ENCODE results near the gene UCHL3.

The UCHL3 gene

DNA sequence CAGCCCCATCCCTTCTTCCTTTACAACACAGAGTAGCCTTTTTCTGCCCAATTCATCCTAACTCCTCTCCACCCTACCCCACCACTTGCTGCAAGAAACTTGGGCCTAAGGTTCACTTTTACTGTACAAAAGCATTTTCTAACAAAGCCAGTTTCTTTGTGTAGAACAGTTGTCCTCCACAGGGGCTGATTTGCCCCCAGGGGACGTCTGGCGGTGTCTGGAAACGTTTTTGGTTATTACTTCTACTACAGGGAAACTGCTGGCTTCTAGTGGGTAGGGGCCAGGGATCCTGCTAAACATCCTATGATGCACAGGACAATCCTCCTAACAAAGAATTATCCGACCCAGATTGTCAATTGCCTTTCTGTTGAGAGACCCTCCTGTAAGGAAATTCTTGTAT is 79.2 kb downstream of the UCHL3 start:
- Mint-ChIP-seq H3K4me3 (no peak overlapping the region), H3K4me1 (ENCODE audit: low read depth) (peaks cover 2% of the 10 kb centered on the region), H3K27ac (no peak overlapping the region), H3K9me3 (no peaks in the 10 kb centered on the region), H3K27me3 (ENCODE audit: low read depth) (no peaks in the 10 kb centered on the region), H3K36me3 (ENCODE audit: low read depth) (peaks cover 7% of the 10 kb centered on the region)

DNA sequence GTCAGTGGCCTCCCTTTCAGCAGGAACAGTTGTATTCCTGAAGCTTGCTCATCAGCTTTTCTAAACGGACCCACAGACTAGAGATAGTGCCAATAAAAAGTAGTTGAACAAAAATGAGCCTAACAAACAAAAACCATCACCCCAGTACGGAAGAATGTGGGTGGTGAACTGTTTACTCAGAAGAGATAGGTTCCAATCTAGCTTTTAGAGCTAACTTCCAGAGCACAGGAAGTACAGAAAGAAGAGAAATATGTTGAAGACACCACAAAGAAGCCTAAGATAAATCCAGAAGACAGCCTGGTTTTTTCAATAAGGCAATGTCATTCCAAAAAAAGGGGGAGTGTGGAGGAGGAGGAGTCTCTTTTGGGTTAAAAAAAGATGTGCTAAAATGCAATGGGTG is 83.7 kb downstream of the UCHL3 start:
- no peak overlapping the region for H3K4me3 Mint-ChIP-seq
- no peaks in the 10 kb centered on the region for H3K36me3 Mint-ChIP-seq (ENCODE audit: low read depth)
- no peak overlapping the region for H3K27ac Mint-ChIP-seq

DNA sequence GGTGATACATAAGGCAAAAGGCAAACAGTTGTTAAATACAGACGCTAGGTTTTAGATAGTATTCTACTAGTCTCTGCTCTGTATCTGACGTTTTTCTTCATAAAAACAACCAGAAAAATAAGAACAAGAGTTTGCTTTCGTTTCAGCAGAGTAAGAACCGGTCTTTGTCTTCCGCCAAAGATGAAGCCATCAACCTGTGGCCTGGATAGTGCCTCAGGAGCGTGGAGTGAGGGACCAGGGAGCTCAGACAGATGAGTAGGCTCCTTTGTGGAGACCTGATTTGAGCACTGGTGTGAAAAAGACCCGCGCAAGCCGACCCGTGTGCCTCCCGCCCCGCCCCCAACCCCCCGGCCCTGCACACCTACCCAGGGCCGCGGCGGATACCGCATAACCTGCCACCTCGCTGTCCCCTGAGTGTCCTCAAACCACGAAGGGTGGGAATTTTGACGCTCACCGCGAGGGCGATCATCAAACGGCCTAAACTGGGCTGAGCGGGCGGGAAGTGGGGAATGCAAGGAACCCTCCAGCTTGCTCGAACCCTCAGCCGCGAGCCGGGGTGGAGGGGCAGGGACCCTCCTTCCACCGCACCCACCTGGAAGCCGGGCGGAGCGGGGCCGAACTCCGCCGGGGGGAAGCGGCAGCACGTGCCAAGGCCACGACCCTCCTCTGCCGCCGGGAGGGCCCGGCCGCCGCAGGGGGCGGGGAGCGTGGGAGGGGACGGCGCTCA is 85.7 kb downstream of the UCHL3 start:
- H3K27ac Mint-ChIP-seq, result no peak overlapping the region
- H3K27me3 Mint-ChIP-seq (ENCODE audit: low read depth), result peaks cover 22% of the 10 kb centered on the region
- no peaks in the 10 kb centered on the region for H3K36me3 Mint-ChIP-seq (ENCODE audit: low read depth)
- peak overlapping the region; percentile 59 for H3K4me3 Mint-ChIP-seq
- H3K9me3 Mint-ChIP-seq, result no peaks in the 10 kb centered on the region
- peaks cover 11% of the 10 kb centered on the region for H3K4me1 Mint-ChIP-seq (ENCODE audit: low read depth)

More for the DNA sequence above, 83.7 kb downstream of the UCHL3 start:
- no peaks in the 10 kb centered on the region for H3K9me3 Mint-ChIP-seq
- peaks cover 13% of the 10 kb centered on the region for H3K27me3 Mint-ChIP-seq (ENCODE audit: low read depth)
- peaks cover 9% of the 10 kb centered on the region for H3K4me1 Mint-ChIP-seq (ENCODE audit: low read depth)

DNA sequence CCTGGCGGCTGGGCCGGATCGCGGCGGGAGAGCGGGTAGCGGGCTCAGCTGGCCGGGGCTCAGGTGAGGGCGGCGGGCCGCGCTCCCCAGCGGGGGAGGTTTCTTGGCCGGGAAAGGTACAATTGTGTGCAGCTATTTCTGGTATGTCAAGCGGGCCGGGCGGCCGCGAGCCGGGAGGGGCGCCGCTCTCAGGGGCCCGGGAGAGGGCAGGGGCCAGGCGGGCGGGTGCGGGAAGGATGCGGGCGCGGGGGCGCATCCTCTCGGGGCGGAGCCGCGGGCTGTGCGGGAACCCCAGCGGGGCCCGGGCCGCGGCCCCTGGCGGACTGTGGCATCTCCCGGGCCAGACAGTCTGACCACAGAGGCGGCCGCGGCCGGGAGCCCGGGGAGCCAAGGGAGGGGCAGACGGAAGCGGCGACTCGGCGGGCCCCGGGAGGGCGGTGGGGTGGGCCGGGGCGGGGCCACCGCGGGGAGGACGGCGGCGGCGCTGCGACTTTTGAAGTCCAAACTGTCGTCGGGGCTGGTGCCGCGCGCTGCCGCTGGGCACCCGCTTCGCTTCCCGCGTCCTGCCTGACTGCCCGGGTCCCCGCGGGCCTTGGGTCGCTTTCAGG is 86.3 kb downstream of the UCHL3 start, which contains the start of gene LMO7:
Gene LMO7, plus strand, starts transcription at position 503 of the 608 bp plus-strand sequence. CDS start 328 bp downstream, outside the sequence.
- Mint-ChIP-seq H3K4me3 (peak within 1 kb of the TSS; percentile 68), H3K4me1 (ENCODE audit: low read depth) (peaks cover 11% of the 10 kb centered on the region), H3K36me3 (ENCODE audit: low read depth) (peaks cover 2% of the 10 kb centered on the region), H3K9me3 (no peaks in the 10 kb centered on the region), H3K27me3 (ENCODE audit: low read depth) (peaks cover 25% of the 10 kb centered on the region), H3K27ac (no peak within 1 kb of the TSS)

DNA sequence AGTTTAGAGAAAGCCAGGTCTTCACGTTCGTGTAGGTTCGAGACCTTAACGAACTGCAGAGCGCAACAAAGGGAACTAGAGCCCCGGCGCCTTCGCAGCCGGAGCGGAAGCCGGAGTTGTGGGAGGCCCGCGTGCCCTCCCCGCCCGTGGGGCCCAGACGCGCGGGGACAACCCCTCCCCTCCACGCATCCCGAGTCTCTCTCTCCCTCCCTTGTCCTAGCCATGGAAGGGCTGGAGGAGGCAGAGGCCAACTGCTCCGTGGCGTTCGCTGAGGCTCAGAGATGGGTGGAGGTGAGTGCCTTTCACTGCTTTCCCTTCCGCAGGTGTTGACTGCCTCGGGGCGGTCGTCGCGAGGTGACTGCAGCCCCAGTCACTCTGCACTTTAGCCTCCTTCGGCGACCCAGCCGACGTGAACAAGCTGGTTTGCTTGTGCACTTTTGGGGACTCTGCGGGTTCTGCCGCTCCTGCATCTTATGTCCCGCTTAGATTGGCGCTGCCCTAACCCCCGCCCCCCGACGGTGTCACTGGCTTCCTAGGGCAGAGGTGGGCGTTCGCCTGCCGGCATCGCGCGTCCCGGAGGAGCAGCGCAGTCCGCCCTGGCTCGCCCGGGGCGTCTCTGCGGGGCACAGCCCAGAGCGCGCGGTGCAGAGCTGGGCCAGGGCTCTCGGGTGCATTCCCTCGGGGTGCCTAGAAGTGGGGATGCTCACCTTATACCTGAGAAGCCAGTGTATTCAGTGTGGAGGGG is 87.0 kb downstream of the UCHL3 start:
- Mint-ChIP-seq H3K4me1 (ENCODE audit: low read depth) (peaks cover 13% of the 10 kb centered on the region), H3K9me3 (no peaks in the 10 kb centered on the region), H3K27me3 (ENCODE audit: low read depth) (peaks cover 25% of the 10 kb centered on the region), H3K4me3 (peak overlapping the region; percentile 68), H3K36me3 (ENCODE audit: low read depth) (peaks cover 2% of the 10 kb centered on the region), H3K27ac (no peak overlapping the region)

DNA sequence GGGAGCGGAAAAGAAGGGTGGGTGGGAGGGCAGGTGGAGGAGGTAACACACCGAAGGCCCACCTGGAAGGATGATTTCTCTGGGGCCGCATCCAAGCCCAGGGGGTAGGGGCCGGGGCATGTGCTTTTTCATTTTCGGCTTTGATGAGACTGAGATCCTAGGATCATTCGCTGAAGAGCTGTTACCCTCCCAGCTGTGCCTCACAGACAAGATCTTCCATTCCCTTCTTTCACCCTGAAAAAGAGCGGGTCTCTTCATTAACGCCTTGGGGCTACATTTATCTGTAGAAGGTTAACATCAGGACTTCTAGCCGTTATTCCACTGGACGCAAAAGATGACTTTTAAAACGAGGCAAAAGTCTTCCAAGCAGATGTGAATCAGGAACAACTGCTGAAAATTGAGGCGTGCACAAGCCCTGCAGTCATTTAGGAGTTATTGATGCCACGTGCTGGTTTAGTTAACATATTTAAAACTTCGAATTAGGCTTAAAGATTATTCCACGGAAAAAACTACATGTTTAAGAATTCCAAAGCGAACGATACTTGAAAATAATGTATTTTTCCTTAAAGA is 87.7 kb downstream of the UCHL3 start:
- Mint-ChIP-seq H3K27me3 (ENCODE audit: low read depth) (peaks cover 25% of the 10 kb centered on the region), H3K4me3 (peak overlapping the region; percentile 59), H3K9me3 (no peaks in the 10 kb centered on the region), H3K4me1 (ENCODE audit: low read depth) (peaks cover 13% of the 10 kb centered on the region), H3K27ac (no peak overlapping the region), H3K36me3 (ENCODE audit: low read depth) (peaks cover 2% of the 10 kb centered on the region)

DNA sequence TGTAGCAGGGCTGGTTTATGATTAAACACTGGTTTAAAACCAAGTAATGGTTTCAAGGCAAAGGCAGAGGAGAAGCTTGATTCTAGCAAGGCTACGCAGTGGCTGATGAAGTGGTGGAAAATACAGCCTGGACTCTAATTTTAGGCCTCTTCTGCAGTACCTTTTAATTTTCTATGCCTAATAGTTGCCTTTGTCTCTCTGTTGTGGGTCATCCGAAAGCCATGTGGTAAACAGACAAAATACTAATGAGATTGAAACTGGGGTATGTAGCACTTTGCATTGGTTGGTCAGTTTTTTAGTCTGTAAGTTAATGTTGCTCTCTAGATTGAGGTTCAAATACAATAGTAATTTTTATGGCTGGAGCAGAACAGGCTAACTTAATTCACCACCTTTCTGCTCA is 89.9 kb downstream of the UCHL3 start:
- H3K36me3 Mint-ChIP-seq (ENCODE audit: low read depth), result peaks cover 2% of the 10 kb centered on the region
- peaks cover 25% of the 10 kb centered on the region for H3K27me3 Mint-ChIP-seq (ENCODE audit: low read depth)
- H3K4me1 Mint-ChIP-seq (ENCODE audit: low read depth), result peaks cover 11% of the 10 kb centered on the region
- H3K27ac Mint-ChIP-seq, result no peak overlapping the region
- no peak overlapping the region for H3K4me3 Mint-ChIP-seq
- H3K9me3 Mint-ChIP-seq, result no peaks in the 10 kb centered on the region

DNA sequence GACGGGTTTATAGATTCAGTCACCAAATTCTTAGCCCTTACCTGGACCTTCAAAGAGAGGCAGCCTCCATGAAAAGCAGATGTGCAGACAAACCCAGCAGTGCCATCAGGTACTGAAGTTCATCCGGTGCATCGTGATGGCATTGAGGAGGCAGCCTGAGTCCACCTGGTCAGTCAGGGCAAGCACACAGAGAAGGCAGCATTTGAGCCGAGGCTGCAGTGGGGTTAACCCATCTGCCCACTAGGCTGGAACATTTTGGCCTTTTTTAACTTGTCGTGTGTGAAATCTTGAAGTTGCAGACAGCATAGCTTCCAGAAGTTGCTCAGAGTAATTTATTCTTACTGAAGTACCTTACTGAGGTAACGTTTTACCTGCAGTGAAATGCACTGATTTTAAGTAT is 91.4 kb downstream of the UCHL3 start:
- H3K27me3 Mint-ChIP-seq (ENCODE audit: low read depth), result peaks cover 25% of the 10 kb centered on the region
- H3K9me3 Mint-ChIP-seq, result no peaks in the 10 kb centered on the region
- H3K27ac Mint-ChIP-seq, result no peak overlapping the region
- no peak overlapping the region for H3K4me3 Mint-ChIP-seq
- H3K36me3 Mint-ChIP-seq (ENCODE audit: low read depth), result peaks cover 2% of the 10 kb centered on the region
- H3K4me1 Mint-ChIP-seq (ENCODE audit: low read depth), result peaks cover 11% of the 10 kb centered on the region

DNA sequence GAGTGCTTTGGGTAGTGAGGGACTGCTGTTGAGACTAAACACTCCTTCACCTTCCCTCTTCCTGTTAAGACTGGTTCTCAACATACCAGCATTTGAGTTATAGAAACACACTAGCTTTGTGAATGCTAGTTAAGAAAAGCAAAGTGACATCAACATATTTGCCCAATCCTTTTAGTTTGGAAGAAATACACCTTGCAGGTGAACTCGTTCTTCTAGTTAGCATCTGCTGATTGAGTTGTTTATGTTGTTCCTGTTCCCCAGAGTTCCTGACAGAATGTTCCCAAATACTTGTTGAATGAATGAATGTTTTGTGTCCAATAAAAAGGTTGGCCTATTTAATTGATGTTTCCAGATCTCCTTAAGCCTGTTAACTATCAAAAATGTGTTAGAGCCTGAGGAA is 93.6 kb downstream of the UCHL3 start:
- no peak overlapping the region for H3K4me3 Mint-ChIP-seq
- no peaks in the 10 kb centered on the region for H3K9me3 Mint-ChIP-seq
- peaks cover 14% of the 10 kb centered on the region for H3K27me3 Mint-ChIP-seq (ENCODE audit: low read depth)
- no peak overlapping the region for H3K27ac Mint-ChIP-seq
- peaks cover 2% of the 10 kb centered on the region for H3K36me3 Mint-ChIP-seq (ENCODE audit: low read depth)
- peaks cover 4% of the 10 kb centered on the region for H3K4me1 Mint-ChIP-seq (ENCODE audit: low read depth)

DNA sequence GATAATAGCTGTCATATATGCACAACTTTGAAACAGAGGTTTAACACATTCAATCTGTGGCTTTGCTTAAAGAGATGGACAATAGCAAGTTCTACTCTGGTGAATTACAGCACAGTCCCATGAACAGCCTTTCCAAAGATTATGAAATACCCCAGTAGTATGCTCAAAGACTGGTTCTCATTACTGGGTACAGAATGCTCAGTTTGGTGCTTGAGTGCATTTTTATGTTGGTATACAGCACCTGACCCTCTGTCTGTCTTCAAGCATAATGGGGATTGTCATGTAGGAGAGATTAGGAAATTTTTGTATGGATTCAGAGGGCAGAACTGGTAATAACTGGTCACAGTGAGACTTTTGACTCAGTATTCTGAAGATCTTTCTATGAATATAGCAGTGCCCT is 94.1 kb downstream of the UCHL3 start:
- Mint-ChIP-seq H3K4me1 (ENCODE audit: low read depth) (peaks cover 4% of the 10 kb centered on the region), H3K36me3 (ENCODE audit: low read depth) (peaks cover 2% of the 10 kb centered on the region), H3K27ac (no peak overlapping the region), H3K9me3 (no peaks in the 10 kb centered on the region), H3K27me3 (ENCODE audit: low read depth) (peaks cover 10% of the 10 kb centered on the region), H3K4me3 (no peak overlapping the region)

DNA sequence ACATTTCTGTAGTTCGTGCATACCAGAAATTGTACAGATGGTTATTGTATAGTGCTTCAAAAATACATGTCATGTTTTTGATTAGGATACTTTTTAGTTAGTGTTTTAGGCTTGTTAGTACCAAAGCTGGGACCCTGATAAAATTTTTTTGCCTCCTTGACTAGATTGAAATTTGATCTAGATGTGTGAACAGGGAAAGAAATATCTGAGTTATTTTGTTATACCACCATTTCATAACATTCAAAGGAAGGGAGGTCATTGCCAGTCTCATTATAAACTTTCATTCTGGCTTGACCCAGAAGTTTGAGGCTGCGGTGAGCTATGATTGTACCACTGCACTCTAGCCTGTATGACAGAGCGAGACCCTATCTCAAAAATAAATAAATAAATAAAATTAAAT is 95.5 kb downstream of the UCHL3 start:
- H3K27ac Mint-ChIP-seq, result no peak overlapping the region

DNA sequence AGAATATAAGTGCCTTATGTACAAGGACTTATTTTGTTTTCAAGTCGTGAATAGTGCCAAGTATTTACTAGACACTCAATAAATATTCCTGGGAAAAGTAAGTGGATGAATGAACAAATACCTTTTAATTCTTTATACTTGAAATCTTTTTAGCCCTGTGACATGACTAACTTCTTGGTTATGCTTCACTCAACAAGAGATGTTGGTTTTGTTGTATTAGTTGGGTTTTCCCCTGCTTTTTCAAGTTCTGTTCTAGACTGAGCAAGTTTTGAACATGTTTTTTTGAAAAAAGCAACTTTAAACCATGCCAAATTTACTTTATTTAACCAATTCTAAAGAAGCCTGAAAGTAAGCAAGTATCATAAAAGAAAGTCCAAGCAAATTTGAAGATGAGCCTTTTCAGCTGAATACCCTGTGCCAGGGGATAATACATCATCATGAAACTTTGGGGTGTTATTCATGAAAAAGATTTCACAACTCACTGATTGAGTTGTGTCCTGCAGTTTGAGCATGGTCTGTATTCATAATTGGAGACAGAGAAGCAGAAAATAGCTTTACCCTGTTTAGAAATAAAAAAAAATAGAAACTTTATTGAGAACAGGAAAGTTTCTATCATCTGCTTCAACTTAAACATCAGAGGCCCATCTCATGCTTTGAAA is 97.7 kb downstream of the UCHL3 start:
- Mint-ChIP-seq H3K27me3 (ENCODE audit: low read depth) (no peaks in the 10 kb centered on the region), H3K4me1 (ENCODE audit: low read depth) (no peaks in the 10 kb centered on the region), H3K27ac (no peak overlapping the region), H3K36me3 (ENCODE audit: low read depth) (no peaks in the 10 kb centered on the region), H3K9me3 (no peaks in the 10 kb centered on the region), H3K4me3 (no peak overlapping the region)

More for the DNA sequence above, 95.5 kb downstream of the UCHL3 start:
- no peak overlapping the region for H3K4me3 Mint-ChIP-seq
- H3K27me3 Mint-ChIP-seq (ENCODE audit: low read depth), result peaks cover 5% of the 10 kb centered on the region
- H3K36me3 Mint-ChIP-seq (ENCODE audit: low read depth), result peaks cover 2% of the 10 kb centered on the region
- H3K9me3 Mint-ChIP-seq, result no peaks in the 10 kb centered on the region
- H3K4me1 Mint-ChIP-seq (ENCODE audit: low read depth), result peaks cover 4% of the 10 kb centered on the region

DNA sequence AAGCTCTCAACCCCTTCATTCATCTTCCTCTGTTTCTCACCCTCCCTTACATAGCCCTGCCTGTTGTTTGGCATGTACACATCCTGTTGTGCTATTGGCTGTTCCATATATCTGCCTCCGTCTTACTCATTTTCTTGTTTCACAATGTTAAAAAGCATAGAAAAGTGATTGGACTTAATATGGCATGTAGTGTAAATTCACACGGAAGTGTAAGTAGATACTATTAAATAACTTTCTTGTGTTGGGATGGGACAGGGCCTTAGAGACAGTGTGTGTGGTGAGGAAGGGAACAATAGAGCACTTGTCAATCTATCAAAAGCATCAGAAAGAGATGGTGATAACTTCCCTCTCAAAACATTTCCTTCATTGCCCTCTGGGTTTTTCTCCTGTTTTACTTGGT is 98.9 kb downstream of the UCHL3 start:
- H3K9me3 Mint-ChIP-seq, result no peaks in the 10 kb centered on the region
- no peaks in the 10 kb centered on the region for H3K27me3 Mint-ChIP-seq (ENCODE audit: low read depth)
- H3K4me1 Mint-ChIP-seq (ENCODE audit: low read depth), result no peaks in the 10 kb centered on the region
- H3K36me3 Mint-ChIP-seq (ENCODE audit: low read depth), result no peaks in the 10 kb centered on the region
- no peak overlapping the region for H3K27ac Mint-ChIP-seq
- no peak overlapping the region for H3K4me3 Mint-ChIP-seq

DNA sequence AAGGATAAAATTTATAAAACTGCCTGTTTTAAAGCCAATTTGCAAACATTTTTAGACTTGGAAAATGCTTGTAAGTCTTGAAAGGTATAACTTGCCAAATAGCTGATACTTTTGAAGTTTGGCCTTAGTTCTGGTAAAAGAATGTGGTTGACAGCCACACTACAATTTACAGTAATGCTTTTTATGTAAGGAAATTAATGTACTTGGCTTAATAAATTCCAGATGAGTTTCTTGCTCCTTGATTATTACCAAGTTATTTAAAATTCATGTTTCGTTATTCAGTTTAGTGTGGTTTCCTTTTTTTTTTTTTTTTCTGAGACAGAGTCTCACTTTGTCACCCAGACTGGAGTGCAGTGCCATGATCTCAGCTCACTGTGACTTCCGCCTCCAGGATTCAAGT is 101.4 kb downstream of the UCHL3 start:
- Mint-ChIP-seq H3K27ac (no peak overlapping the region), H3K36me3 (ENCODE audit: low read depth) (no peaks in the 10 kb centered on the region), H3K4me3 (no peak overlapping the region), H3K27me3 (ENCODE audit: low read depth) (no peaks in the 10 kb centered on the region), H3K9me3 (no peaks in the 10 kb centered on the region), H3K4me1 (ENCODE audit: low read depth) (no peaks in the 10 kb centered on the region)
